ENCODE results near the gene HNRNPA2B1.
"Not testable (repeated sequence)": the region's sequence is repeated elsewhere in the genome, so short reads cannot be mapped to it uniquely, and the experiment has no call there.

Gene HNRNPA2B1

DNA sequence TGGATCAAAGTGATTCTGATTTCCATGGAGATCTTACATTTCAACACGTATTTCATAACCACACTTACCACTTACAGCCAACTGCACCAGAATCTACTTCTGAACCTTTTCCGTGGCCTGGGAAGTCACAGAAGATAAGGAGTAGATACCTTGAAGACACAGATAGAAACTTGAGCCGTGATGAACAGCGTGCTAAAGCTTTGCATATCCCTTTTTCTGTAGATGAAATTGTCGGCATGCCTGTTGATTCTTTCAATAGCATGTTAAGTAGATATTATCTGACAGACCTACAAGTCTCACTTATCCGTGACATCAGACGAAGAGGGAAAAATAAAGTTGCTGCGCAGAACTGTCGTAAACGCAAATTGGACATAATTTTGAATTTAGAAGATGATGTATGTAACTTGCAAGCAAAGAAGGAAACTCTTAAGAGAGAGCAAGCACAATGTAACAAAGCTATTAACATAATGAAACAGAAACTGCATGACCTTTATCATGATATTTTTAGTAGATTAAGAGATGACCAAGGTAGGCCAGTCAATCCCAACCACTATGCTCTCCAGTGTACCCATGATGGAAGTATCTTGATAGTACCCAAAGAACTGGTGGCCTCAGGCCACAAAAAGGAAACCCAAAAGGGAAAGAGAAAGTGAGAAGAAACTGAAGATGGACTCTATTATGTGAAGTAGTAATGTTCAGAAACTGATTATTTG lies 15.3 kb downstream of the HNRNPA2B1 start:
- DNase-seq (ENCODE audit: low read depth, low spot score), result no peak

DNA sequence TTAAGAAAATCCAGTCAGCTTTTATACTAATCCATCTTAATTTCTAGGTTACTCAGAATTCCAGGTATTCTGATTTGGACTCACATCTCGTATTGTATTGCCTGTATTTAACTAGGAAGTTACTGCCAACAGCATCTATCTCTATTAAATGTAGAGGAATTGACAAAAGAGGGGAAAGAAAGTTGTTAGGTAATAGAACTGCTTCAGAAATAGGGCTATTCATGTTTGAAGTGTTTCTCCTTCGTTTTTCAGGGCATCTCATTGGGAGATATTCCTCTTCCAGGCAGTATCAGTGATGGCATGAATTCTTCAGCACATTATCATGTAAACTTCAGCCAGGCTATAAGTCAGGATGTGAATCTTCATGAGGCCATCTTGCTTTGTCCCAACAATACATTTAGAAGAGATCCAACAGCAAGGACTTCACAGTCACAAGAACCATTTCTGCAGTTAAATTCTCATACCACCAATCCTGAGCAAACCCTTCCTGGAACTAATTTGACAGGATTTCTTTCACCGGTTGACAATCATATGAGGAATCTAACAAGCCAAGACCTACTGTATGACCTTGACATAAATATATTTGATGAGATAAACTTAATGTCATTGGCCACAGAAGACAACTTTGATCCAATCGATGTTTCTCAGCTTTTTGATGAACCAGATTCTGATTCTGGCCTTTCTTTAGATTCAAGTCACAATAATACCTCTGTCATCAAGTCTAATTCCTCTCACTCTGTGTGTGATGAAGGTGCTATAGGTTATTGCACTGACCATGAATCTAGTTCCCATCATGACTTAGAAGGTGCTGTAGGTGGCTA lies 16.1 kb downstream of the HNRNPA2B1 start:
- not testable (repeated sequence) for DNase-seq (ENCODE audit: low read depth, low spot score)

DNA sequence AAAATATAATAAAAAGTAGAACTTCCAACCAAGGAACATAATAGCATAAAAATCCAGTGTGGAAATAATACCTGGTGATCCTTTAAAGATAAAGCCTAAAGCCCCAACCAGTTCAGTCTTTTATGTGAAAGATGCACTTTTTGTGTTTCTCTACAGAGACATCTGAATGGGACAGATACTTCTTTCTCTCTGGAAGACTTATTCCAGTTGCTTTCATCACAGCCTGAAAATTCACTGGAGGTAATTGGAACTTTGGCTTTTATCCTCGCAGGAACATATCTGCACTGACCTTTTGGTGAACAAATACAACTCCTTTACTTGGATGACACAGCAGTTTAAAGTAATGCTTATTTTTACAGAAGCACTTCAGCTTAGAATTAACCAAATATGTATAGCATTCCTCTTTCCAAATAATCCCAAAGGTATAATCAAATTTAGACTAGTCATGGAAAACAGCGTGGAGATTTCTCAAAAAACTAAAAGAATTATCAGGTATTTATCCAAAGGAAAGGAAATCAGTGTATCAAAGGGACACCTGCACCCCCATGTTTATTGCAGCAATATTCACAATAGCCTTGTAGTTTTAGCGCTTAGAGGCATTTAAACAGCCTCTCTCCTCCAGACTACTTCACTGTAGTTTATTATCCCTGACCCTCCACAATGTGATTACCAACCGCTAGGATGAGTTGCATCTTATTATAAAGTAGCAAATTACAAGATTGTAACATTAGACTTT lies 16.8 kb downstream of the HNRNPA2B1 start:
- DNase-seq (ENCODE audit: low read depth, low spot score), result no peak

DNA sequence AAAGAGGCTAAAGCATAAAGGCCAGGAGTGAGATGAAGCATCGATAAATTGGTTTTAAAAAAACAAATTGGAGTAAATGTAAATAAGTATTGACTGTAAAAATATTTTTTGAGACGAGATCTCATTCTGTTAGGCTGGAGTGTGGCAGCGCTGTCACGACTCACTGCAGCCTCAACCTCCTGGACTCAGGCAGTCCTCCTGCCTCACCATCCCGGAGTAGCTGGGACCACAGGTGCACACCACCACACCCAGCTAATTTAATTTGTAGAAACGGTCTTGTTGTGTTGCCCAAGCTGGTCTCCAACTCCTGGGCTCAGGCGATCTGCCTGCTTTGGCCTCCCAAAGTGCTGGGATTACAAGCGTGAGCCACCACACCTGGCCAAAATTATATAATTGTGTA lies 17.8 kb downstream of the HNRNPA2B1 start:
- DNase-seq (ENCODE audit: low read depth, low spot score), result no peak

DNA sequence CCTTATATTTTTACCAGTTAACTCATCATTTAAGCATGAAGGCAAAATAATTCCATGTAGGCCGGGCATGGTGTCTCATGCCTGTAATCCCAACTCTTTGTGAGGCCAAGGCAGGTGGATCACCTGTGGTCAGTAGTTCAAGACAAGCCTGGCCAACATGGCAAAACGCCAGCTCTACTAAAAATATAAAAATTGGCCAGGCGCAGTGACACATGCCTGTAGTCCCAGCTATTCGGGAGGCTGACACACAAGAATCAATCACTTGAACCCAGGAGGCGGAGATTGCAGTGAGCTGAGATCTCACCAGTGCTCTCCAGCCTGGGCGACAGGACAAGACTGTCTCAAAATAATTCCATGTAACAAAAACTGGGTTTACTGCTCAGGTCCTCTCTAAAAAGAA lies 18.3 kb downstream of the HNRNPA2B1 start:
- no peak for DNase-seq (ENCODE audit: low read depth, low spot score)

DNA sequence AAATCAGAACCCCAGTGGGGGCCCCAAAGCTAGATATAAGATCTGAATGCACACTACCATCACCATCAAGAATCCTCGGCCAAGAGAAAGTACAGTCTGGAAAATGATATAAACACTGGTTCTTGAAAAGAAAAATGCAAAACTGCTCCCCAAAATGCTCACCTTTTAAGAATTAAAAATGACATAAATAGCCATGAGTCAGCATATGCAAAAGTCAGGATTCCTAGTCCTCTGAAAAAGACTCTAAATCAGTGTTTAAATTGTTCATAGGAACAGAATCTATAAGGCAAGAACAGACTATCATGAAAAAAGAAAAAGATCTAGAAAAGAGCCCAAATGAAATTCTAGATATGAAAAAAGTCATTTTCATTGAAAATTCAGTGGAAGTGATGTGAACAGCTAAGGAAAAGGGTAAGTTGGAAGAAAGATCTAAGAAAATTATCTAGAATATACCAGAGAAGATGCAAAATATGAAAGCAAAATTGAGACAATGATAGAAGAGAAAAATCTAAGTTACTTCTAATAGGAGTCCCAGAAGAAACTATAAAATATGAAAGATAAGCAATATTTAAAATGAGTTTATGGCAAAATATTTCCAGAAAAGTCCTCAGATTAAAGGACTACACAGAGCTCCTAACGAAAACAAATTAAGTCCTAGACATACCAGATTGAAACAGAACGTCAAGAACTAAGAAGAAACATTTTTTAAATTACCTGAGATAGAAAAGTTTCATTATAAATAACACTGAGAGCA lies 18.9 kb downstream of the HNRNPA2B1 start:
- no peak for DNase-seq (ENCODE audit: low read depth, low spot score)

DNA sequence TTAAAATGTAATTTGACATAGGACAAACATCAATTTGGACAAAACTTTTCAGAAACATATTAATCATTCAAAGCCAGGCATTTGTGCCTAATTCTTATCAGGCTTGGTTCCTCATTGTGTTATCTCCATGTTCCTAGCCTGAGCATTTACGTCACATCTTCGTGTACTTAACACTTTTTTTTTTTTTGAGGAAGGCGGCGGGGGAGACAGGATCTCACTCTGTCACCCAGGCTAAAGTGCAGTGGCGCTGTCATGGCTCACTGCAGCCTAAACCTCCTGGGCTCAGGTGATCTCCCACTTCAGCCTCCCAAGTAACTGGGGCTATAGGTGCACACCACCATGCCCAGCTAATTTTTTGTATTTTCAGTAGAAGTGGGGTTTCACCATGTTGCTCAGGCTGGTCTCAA lies 19.8 kb downstream of the HNRNPA2B1 start:
- no peak for DNase-seq (ENCODE audit: low read depth, low spot score)

DNA sequence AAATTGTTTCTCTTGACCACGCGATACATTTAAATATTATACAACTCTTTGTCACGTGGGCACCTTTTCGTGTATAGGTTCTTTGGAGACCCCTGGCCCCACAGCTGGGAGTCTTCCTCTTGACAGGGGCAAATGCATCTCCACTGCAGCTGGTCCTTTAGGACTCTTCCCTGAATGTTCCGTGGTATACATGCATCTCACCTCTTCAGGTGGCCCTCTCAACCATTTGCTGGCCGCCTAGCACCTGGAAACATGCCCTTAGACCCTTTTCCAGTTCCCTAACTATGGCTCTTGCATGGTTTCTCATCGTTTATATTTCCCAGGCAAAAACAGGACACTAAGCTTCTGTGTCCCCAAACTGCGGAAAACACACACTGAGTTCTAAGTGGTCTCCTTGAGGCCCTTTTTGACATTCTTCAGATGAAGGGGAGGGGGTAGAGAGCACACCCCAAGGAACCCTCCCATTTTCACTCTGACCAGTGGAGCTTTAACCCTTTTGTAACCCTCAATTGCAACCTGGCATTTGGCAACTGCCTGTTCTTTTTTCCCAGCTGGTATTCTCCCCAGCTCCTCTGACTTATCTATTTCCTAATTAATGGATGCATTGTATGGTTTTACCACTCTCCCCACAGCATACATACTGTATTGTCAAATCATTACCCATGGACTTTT lies 20.6 kb downstream of the HNRNPA2B1 start:
- DNase-seq (ENCODE audit: low read depth, low spot score), result no peak

DNA sequence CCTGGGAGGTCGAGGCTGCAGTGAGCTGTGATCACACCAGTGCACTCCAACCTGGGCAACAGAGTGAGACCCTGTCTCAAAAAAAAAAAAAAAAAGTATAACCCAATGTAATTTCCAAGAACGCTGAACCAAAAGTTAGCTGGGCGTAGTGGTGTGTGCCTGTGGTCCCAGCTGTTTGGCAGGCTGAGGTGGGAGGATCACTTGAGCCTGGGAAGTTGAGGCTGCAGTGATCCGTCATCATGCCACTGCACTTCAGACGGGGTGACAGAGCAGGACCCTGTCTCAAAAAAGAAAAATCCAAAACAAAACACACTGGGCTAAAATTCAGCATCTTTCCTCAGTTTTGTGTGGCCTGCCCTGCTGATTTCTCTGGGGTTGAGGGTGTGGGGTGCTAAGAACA lies 21.1 kb downstream of the HNRNPA2B1 start:
- DNase-seq (ENCODE audit: low read depth, low spot score), result no peak

DNA sequence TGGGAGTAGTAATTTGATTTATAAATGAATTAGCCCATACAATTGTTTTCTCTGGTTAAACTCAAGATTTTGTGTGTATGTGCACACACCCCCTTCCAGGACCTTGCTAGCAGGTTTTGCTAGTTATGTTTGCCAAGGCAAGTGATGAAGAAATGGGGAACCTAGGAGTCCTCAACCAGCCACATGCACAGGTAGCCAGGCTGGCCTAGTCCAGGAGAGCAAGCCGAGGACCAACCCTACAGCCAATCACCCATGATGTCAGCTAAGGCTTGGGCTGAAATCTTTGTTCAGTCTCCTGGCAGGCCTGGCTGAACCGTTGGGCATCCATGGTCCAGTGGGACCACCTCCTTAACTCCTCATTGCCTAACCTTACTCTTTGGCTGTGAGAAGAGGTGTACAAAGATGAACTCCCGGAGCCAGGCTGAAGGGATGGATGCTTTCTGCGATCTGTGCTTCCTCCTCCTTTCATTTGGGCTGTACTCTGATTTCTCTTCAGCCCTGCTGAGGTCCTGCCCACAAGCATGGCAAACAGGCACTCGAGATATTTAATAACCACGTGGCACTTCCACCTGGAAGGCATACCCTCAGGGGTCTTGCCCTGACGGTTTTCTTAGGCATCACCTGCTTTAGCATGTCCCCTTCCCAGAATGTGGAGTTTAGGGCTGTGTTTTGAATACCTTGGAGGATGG lies 22.1 kb downstream of the HNRNPA2B1 start:
- no peak for DNase-seq (ENCODE audit: low read depth, low spot score)

DNA sequence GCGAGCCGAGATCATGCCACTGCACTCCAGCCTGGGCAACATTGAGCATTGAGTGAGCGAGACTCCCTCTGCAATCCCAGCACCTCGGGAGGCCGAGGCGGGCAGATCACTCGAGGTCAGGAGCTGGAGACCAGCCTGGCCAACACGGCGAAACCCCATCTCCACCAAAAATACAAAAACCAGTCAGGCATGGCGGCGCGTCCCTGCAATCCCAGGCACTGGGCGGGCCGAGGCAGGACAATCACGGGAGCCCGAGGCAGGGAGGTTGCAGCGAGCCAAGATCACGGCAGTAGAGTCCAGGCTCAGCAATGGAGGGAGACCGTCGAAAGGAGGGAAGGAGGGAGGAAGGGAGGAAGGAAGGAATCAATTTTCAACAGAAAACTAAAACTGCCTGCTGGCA lies 23.3 kb downstream of the HNRNPA2B1 start:
- not testable (repeated sequence) for DNase-seq (ENCODE audit: low read depth, low spot score)

DNA sequence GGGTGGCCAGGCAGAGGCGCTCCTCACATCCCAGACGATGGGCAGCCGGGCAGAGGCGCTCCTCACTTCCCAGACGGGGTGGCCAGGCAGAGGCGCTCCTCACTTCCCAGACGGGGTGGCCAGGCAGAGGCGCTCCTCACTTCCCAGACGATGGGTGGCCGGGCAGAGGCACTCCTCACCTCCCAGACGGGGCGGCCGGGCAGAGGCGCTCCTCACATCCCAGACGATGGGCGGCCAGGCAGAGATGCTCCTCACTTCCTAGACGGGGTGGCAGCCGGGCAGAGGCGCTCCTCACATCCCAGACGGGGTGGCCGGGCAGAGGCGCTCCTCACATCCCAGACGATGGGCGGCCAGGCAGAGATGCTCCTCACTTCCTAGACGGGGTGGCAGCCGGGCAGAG lies 23.9 kb downstream of the HNRNPA2B1 start:
- DNase-seq (ENCODE audit: low read depth, low spot score), result not testable (repeated sequence)

DNA sequence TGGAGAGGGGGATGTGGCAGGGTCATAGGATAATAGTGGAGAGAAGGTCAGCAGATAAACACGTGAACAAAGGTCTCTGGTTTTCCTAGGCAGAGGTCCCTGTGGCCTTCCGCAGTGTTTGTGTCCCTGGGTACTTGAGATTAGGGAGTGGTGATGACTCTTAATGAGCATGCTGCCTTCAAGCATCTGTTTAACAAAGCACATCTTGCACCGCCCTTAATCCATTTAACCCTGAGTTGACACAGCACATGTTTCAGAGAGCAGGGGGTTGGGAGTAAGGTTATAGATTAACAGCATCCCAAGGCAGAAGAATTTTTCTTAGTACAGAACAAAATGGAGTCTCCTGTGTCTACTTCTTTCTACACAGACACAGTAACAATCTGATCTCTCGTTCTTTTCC lies 24.6 kb downstream of the HNRNPA2B1 start:
- not testable (repeated sequence) for DNase-seq (ENCODE audit: low read depth, low spot score)

DNA sequence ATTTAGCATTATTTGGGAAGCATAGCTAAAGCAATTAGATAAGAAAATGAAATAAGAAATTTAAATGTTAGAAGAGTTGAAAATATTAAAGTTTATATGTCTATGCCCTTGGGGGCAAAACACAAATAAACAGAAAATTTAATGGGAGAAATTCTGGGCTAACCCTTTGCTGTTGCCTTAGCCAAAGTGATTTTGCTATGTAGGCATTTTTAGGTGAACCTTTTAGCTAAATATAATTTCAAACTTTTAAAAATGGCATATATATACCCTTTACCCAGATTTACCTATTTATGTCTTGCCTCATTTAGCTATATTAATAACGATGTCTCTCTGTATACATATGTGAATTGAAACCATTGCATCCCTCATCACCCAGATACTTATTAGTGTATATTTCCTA lies 28.5 kb downstream of the HNRNPA2B1 start:
- DNase-seq (ENCODE audit: low read depth, low spot score), result no peak

DNA sequence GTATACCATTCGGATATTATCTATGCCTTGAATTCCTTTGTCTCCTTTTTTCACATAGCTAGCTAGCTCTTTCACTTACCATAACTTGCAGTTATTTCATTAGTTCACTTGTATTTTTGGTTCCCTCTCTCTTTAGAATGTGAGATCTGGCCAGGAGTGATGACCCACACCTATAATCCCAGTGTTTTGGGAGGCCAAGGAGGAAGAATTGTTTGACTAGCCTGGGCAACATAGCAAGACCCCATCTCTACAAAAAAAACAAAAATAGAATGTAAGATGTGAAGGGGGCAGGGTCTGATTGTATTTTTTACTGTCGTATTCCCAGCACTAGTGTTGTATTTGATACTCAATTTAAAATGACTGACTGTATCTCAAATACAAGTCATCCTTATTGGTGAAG lies 28.9 kb downstream of the HNRNPA2B1 start:
- no peak for DNase-seq (ENCODE audit: low read depth, low spot score)

DNA sequence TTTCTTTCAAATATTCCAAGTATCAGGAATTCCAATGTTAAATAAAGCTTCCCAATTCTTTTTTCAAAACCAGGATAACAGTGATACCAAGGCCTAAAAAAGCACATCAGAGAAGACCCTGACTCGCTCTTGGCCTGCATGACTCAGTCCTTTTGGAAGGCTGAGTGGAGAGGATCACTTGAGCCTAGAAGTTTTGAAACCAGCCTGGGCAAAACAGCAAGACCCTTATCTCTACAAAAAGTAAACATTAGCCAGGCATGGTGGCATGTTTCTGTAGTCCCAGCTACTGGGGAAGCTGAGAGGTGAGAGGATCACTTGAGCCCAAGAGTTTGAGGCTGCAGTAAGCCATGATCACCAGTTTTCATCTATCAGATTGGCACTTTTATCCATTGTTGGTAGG lies 29.9 kb downstream of the HNRNPA2B1 start:
- no peak for DNase-seq (ENCODE audit: low read depth, low spot score)

DNA sequence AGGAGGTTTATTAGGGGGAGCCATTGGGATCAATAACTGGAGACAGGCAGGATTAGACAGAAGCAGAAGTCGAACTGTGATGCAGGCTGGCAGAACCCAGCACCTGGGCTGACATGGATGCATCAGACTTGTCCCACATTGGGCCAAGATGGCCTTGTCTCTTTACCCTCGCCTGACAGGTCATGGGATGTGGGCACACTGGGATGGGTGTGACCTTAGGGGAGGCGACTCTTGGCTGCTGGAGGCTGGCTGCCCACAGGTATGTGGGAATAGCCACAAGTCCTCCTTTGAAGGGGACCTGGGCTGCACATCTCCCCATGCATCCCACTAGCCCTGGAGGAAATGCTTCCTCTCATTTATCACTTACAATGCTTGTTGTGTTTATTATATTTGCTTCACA lies 31.3 kb downstream of the HNRNPA2B1 start:
- DNase-seq (ENCODE audit: low read depth, low spot score), result no peak

DNA sequence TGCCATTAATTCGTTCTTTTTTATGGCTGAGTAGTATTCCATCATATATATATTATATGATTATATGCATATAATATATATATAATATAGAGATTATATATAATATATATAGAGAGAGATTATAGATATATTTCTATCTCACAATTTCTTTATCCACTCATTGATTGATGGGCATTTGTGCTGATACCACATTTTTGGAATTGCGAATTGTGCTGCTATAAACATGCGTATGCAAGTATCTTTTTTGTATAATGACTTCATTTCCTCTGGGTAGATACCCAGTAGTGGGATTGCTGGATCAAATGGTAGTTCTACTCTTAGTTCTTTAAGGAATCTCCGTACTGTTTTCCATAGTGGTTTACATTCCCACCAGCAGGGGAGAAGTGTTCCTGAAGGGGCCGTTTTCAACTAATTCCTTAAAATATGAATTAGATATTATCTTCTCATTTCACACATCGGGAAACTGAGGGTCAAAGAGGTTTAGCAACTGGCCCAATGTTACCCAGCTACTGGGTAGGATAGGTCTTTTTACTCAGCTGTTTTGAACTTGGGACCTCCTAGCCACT lies 32.0 kb downstream of the HNRNPA2B1 start:
- no peak for DNase-seq (ENCODE audit: low read depth, low spot score)

DNA sequence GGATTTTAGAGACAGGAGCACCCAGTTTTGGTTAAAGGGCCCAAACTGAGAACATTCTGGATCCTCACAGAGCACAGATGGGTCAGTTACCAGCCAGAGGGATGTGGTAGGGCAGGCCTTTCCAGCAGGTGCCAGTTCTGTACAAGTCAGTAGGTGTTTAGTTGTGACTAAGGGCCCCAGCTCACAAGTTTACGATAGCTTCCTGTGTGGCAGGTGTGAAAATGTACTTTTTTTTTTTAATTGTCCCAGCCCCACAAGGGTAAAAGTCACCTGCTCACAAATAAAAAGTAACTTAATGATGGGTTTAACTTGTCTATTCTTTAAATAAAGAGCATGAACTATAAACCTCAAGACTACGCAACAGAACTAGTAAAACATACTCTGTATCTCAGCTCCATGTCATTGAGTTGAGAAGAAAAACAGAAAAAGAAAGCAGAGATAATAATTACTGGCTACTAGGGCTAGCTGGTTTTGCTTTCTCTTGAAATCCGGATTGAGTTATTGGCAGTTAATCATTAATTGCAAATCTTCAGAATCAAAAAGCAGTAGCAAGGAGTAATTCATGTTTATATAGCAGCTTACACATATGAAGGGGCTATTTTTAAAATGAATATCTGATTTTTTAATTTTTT lies 33.1 kb downstream of the HNRNPA2B1 start:
- DNase-seq (ENCODE audit: low read depth, low spot score), result no peak

All from brain pericyte (primary cell).